ENCODE measurements around the gene VDAC2. TPM values are rescaled to one million over a fixed set of nuclear protein-coding genes. Genes with fewer than 3 reads are reported as not detected.
"Not testable (repeated sequence)": the region's sequence is repeated elsewhere in the genome, so short reads cannot be mapped to it uniquely, and the experiment has no call there.

The VDAC2 gene
- total RNA-seq, 1 experiment from 2014 or later: 340 TPM

GRCh38 chr10:75187961-75188426, 22.6 kb upstream of the VDAC2 start:
- Histone ChIP-seq H3K27ac (ENCODE audit: low read length) (no peak overlapping the region), H3K4me1 (ENCODE audit: control insufficient read depth, insufficient read depth, low read length) (peaks cover 9% of the 10 kb centered on the region), H3K36me3 (ENCODE audit: control insufficient read depth, insufficient read depth, low read length) (no peaks in the 10 kb centered on the region), H3K9me3 (ENCODE audit: control insufficient read depth, insufficient read depth, low read depth, low read length) (no peaks in the 10 kb centered on the region), H3K4me3 (ENCODE audit: low read depth in 2 of 2, low read length in 2 of 2) (no peak overlapping the region), H3K27me3 (ENCODE audit: control insufficient read depth, insufficient read depth, low read length) (no peaks in the 10 kb centered on the region)
- no peak for DNase-seq (ENCODE audit: low read depth, low spot score)
- ChIA-PET CTCF (interaction anchor here (0.6 to 1.8 kb wide), 6 partner anchors 10 to 282 kb away, joined by 3 to 12 read pairs (median 6); partner anchors contain the start of gene COMTD1), POLR2A (interaction anchor here (0.5 kb wide), 1 partner anchor 20 kb away, joined by 5 read pairs; no protein-coding TSS in a partner anchor)
- peak; percentile 84 for ATAC-seq
- no TSS peak for BruUV-seq (replicated peaks)
- in situ Hi-C loops (cut with HindIII; ENCODE audit: low pct_unique_long_range_greater_than_20kb, low sequenced_read_pairs): no loop called here
- TF ChIP-seq TCF7L2 (IDR thresholded peaks at IDR 0.05; ENCODE audit: low read depth, low read length) (no peak), CTCF (IDR thresholded peaks at IDR 0.05) (peak; percentile 94)
- intact Hi-C loops (cut with micrococcal nuclease; ENCODE audit: unreplicated experiment): loop anchor here (2.0 kb wide), 1 partner anchor 43 kb away; no protein-coding TSS in a partner anchor

- H3K9me3 ChIP-seq (ENCODE audit: control insufficient read depth, insufficient read depth, low read depth, low read length); ATAC-seq; DNase-seq (ENCODE audit: low read depth, low spot score); POLR2A ChIA-PET; BruUV-seq (replicated peaks); H3K27me3 ChIP-seq (ENCODE audit: control insufficient read depth, insufficient read depth, low read length); H3K27ac ChIP-seq (ENCODE audit: low read length); H3K4me3 ChIP-seq (ENCODE audit: low read depth in 2 of 2, low read length in 2 of 2); H3K4me1 ChIP-seq (ENCODE audit: control insufficient read depth, insufficient read depth, low read length); H3K36me3 ChIP-seq (ENCODE audit: control insufficient read depth, insufficient read depth, low read length); in situ Hi-C loops (cut with HindIII; ENCODE audit: low pct_unique_long_range_greater_than_20kb, low sequenced_read_pairs): not testable (repeated sequence)
- intact Hi-C loops (cut with micrococcal nuclease; ENCODE audit: unreplicated experiment): loop anchor here (2.0 kb wide), 1 partner anchor 42 kb away; no protein-coding TSS in a partner anchor
- CTCF ChIA-PET: interaction anchor here (0.8 to 1.8 kb wide), 4 partner anchors 9 to 43 kb away, joined by 3 to 11 read pairs (median 6); no protein-coding TSS in a partner anchor
Measured at GRCh38 chr10:75188522-75188921, 22.1 kb upstream of the VDAC2 start.

- ATAC-seq: no peak
- H3K27ac ChIP-seq (ENCODE audit: low read length): no peak overlapping the region
- H3K4me3 ChIP-seq (ENCODE audit: low read depth in 2 of 2, low read length in 2 of 2): no peak overlapping the region
- H3K4me1 ChIP-seq (ENCODE audit: control insufficient read depth, insufficient read depth, low read length): peaks cover 9% of the 10 kb centered on the region
- no peaks in the 10 kb centered on the region for H3K36me3 ChIP-seq (ENCODE audit: control insufficient read depth, insufficient read depth, low read length)
- in situ Hi-C loops (cut with HindIII; ENCODE audit: low pct_unique_long_range_greater_than_20kb, low sequenced_read_pairs) (no loop called here), intact Hi-C loops (cut with micrococcal nuclease; ENCODE audit: unreplicated experiment) (loop anchor here (2.0 kb wide), 1 partner anchor 41 kb away; no protein-coding TSS in a partner anchor)
- TF ChIP-seq CTCF (IDR thresholded peaks at IDR 0.05) (no peak), SIN3A (IDR thresholded peaks at IDR 0.05; ENCODE audit: borderline replicate concordance, insufficient read depth, low read depth, low read length) (no peak), REST (IDR thresholded peaks at IDR 0.05; ENCODE audit: insufficient read depth in 1 of 2, low read depth in 2 of 2, low read length in 1 of 2) (no peak)
- CTCF ChIA-PET: interaction anchor here (0.5 kb wide), 1 partner anchor 10 kb away, joined by 3 read pairs; no protein-coding TSS in a partner anchor
- H3K27me3 ChIP-seq (ENCODE audit: control insufficient read depth, insufficient read depth, low read length): no peaks in the 10 kb centered on the region
- no peak for DNase-seq (ENCODE audit: low read depth, low spot score)
- no TSS peak for BruUV-seq (replicated peaks)
- H3K9me3 ChIP-seq (ENCODE audit: control insufficient read depth, insufficient read depth, low read depth, low read length): no peaks in the 10 kb centered on the region
- POLR2A ChIA-PET: interaction anchor here (0.6 kb wide), 1 partner anchor 33 kb away, joined by 5 read pairs; no protein-coding TSS in a partner anchor
Measured at GRCh38 chr10:75189266-75190096, 21.1 kb upstream of the VDAC2 start.
